GM18868 (cell line): ENCODE data around the gene DENND4A.
"Not testable (repeated sequence)": the region's sequence is repeated elsewhere in the genome, so short reads cannot be mapped to it uniquely, and the experiment has no call there.

ENCODE experiments used
- ATAC-seq: cut with Tn5 transposase; IDR thresholded peaks from one replicate; pipeline ENCODE4 v1.9.1; 2021; ENCODE audit warnings: mild to moderate bottlenecking, moderate library complexity; ENCODE audit not compliant: unreplicated experiment

DENND4A gene

GRCh38 chr15:65761210-65761926 is 30.7 kb downstream of the DENND4A start:
- no peak for ATAC-seq

- no peak for ATAC-seq
These were observed 32.7 kb downstream of the DENND4A start for GRCh38 chr15:65759441-65759840.

GRCh38 chr15:65758242-65758641 is 33.9 kb downstream of the DENND4A start:
- ATAC-seq = no peak

GRCh38 chr15:65757256-65757655 is 34.8 kb downstream of the DENND4A start:
- no peak for ATAC-seq

GRCh38 chr15:65752151-65752700 is 39.9 kb downstream of the DENND4A start:
- no peak for ATAC-seq

GRCh38 chr15:65751431-65751830 is 40.7 kb downstream of the DENND4A start:
- ATAC-seq = no peak

- no peak for ATAC-seq
These were observed 44.8 kb downstream of the DENND4A start for GRCh38 chr15:65747265-65747664.

GRCh38 chr15:65743637-65744252 is 48.3 kb downstream of the DENND4A start:
- no peak for ATAC-seq

- ATAC-seq = no peak
These were observed 51.9 kb downstream of the DENND4A start for GRCh38 chr15:65740148-65740547.

- no peak for ATAC-seq
These were observed 53.4 kb downstream of the DENND4A start for GRCh38 chr15:65738649-65739048.

GRCh38 chr15:65733599-65733998 is 58.5 kb downstream of the DENND4A start:
- not testable (repeated sequence) for ATAC-seq

- ATAC-seq = no peak
These were observed 59.4 kb downstream of the DENND4A start for GRCh38 chr15:65732698-65733097.

- ATAC-seq = no peak
These were observed 60.2 kb downstream of the DENND4A start for GRCh38 chr15:65731926-65732325.

- no peak for ATAC-seq
These were observed 61.4 kb downstream of the DENND4A start for GRCh38 chr15:65730549-65731172.

GRCh38 chr15:65724464-65725215 is 67.5 kb downstream of the DENND4A start:
- no peak for ATAC-seq

GRCh38 chr15:65723876-65724275 is 68.2 kb downstream of the DENND4A start:
- ATAC-seq = no peak

- no peak for ATAC-seq
These were observed 69.9 kb downstream of the DENND4A start for GRCh38 chr15:65722191-65722590.

- no peak for ATAC-seq
These were observed 79.7 kb downstream of the DENND4A start for GRCh38 chr15:65712415-65712814.

- no peak for ATAC-seq
These were observed 97.0 kb downstream of the DENND4A start for GRCh38 chr15:65695081-65695480.

- no peak for ATAC-seq
These were observed 101.3 kb downstream of the DENND4A start for GRCh38 chr15:65690778-65691177.

- ATAC-seq = no peak
These were observed 101.9 kb downstream of the DENND4A start for GRCh38 chr15:65690173-65690572.
